Stimulated activated CD8-positive, alpha-beta memory T cell treated with anti-CD3 and anti-CD28 coated beads, Interleukin-4, amount 100 ng/mL, for 1 hour (primary cell): ENCODE data around the gene RNASET2.
"Not testable (repeated sequence)": the region's sequence is repeated elsewhere in the genome, so short reads cannot be mapped to it uniquely, and the experiment has no call there.

ENCODE experiments used
- DNase-seq, 2 donors: peaks; one replicate each; pipeline ENCODE4 v3.0.0-alpha.2; 2020; ENCODE audit warnings: low read depth in 2 of 2, low spot score in 1 of 2

RNASET2 gene

GRCh38 chr6:166948724-166949123 is 7.6 kb downstream of the RNASET2 start:
- DNase-seq, result not testable (repeated sequence)

GRCh38 chr6:166947251-166947650 is 9.1 kb downstream of the RNASET2 start:
- no peak for DNase-seq

DNA sequence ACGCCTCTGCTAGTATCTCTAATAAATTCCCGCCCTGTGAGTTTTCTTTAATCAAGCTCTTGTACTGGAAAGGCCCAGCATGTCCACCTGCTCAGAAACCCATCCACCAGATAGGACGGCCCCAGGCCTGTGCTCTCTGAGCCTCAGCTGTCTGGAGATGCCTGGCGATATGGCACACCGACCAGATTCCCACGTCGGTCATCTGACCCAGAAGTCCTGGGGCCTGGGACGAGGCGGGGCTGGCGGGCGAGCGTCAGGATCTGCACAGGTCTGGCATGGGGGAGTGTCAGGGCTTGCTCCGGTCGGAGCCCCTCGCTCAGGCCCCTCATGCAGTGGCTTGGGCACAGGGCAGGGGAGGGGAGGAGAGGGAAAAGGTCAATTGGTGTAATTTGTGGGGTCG is 10.2 kb downstream of the RNASET2 start:
- no peak for DNase-seq

GRCh38 chr6:166944666-166945256 is 11.6 kb downstream of the RNASET2 start:
- no peak for DNase-seq

- no peak for DNase-seq
These were observed 13.8 kb downstream of the RNASET2 start for GRCh38 chr6:166942393-166943168.

DNA sequence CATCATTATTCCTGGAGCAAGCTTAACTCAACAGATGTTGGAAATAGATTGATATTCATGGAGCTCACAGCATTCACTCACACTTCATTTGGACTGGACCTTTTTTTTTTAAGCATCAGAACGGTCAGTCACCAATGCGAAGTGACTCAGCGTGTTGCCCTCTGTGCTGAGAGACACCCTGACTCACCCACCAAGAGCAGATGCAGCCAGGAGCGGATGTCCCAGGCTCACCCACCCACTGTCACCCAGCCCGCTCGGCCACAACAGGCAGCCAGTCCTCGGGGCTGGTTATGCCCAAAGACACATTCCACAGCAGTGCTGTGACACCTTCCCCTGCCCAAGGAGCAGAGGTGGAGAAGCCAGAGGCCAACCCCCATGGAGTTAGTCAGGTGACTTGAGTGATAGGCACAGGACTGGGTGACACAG is 15.7 kb downstream of the RNASET2 start:
- DNase-seq, result no peak

- DNase-seq, result no peak
These were observed 16.5 kb downstream of the RNASET2 start for GRCh38 chr6:166939894-166940293.

GRCh38 chr6:166939345-166939744 is 17.0 kb downstream of the RNASET2 start:
- DNase-seq, result no peak

GRCh38 chr6:166938704-166939103 is 17.6 kb downstream of the RNASET2 start:
- no peak for DNase-seq

DNA sequence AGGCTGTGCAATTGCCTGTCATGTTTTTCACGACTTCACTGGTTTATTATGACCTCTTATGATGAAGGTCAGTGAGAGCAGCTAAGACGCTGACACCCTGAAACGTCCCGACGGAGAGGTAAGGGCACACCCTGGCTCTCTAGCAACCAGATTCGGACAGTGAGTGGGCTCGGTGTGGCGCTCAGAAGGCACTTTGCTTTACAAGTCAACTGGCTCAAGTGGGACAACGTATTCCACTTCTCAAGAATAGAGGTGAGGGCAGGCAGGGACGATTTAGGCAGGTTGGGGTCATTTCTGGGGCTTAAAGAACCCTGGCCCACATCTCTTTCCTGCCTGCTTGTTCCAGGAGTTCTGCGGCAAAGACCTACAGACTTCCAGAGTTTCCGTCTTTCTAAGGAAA is 18.2 kb downstream of the RNASET2 start:
- DNase-seq, result no peak

GRCh38 chr6:166937746-166938145 is 18.6 kb downstream of the RNASET2 start:
- DNase-seq, result no peak

DNA sequence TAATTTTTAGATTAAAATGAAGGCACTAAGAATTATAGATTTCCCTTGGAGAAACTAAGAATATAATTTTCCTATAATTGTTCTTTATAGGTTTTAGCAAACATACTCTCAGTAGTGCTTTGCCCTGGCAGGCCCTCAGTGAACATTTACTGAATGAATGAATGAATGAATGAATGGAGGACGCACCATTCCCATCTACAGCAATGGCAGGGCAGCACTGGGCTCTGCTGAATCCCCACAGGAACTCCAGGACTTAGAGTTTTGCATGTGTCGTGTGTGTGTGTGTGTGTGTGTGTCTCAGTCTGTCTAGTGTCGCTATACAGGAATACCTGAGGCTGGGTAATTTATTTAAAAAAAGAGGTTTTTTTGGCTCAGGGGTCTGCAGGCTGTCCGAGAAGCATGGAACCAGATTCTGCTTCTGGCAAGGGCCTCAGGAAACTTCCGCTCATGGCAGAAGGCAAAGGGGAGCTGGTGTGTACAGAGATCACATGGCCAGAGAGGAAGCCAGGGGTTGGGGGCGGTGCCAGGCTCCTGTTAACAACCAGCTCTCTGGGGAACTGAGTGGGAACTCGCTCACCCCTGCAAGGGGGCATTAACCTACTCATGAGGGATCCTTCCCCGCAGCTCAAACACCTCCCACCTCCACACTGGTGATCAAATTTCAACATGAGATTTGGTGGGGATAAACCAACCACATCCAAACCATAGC is 20.1 kb downstream of the RNASET2 start:
- no peak for DNase-seq

GRCh38 chr6:166935353-166935752 is 21.0 kb downstream of the RNASET2 start:
- no peak for DNase-seq

GRCh38 chr6:166934174-166934573 is 22.2 kb downstream of the RNASET2 start:
- no peak for DNase-seq

GRCh38 chr6:166933396-166933795 is 23.0 kb downstream of the RNASET2 start:
- no peak for DNase-seq

DNA sequence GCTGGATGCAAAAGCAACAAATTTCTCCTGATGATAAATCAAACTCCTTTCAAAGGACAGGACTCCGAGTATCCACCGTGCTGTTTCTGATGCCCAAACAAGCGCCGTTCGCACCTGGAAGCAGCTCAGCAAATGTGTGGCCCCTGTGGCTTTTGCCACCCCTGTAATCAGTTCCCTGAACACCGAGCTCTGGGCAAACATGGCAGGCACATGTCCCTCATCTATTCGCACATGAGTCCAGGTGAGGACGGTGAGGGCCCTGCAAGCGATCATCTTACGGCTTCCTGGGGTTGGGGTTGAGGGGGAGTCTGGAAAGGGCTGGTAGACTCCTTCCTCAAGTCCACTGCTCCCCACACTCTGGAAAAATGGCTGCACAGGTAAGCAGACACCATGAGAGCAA is 23.7 kb downstream of the RNASET2 start:
- DNase-seq, result no peak

GRCh38 chr6:166932116-166932515 is 24.2 kb downstream of the RNASET2 start:
- DNase-seq, result no peak

GRCh38 chr6:166931426-166931970 is 24.9 kb downstream of the RNASET2 start:
- DNase-seq, result no peak

- DNase-seq, result no peak
These were observed 25.9 kb downstream of the RNASET2 start for GRCh38 chr6:166930354-166930891.

DNA sequence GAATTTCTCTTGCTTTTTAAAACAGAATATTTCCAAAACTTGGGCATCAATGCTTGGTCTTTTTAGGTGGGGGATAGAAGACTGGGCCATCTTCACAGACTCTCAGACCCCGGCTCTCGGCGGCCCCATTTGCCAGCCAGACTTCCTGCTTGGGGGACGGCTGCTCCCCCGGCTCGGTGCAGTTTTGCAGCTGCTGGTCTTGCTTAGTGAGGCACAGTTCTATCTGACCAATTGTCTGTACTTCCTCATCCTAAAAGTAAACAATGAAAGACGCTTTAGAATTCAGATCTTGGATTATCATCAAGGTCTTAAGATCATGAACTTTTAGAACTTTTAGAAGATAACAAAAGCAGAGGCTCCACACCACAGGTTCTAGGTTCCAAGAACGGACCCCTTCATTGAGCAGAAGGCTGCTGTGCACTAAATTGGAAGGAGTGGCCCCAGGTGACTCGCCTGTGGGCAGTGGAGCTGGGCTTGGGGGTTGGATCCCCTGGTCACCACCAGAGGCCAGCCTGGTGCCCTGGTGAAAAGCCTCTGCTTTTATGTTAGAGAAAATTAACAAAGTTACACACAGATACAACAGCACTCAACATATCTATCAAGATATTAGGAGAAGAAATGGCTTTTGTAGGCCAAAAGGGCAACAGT is 26.7 kb downstream of the RNASET2 start:
- DNase-seq, result no peak
